ENCODE data around the gene KCNJ10.

The KCNJ10 gene

DNA sequence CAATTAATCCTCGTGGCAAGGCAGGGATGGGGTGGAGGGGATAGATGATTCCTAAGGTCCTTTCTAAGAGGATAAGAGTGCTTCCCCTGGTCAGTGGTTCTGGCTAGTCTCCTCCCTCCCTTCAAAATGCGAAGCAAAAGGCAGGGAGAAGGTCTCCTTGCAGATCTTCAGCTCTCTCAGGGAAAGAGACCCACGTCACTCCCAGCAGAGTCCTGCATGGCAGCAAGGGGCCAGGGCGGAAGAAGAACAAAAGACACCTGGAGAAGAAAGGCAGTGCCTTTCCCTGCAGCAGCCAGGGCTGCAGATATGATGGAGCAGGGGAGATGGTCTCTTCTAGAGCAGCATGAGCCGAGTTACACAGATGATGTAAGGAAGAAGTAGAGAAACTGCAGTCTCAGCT lies 86.3 kb downstream of the KCNJ10 start:
- no peak for DNase-seq (ENCODE audit: low read depth in 1 of 2, low spot score in 1 of 2)

DNA sequence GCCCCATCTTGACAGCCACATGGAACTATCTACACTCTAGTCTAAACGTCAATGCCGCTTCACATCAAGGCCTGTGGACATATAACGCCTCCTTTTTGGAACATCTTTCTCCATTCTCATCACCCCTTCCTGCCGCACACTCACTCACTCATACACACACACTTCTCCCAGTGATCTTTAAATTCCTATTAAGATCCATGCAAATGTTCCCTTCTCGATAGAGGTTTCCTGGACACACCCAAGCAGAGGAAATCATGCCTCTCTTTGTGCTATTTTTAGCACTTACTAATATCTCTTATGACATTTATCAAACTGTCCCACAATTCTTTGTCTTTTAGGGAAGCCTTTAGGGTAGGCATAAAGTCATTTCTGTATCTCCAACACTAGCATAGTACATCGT lies 87.7 kb downstream of the KCNJ10 start:
- no peak overlapping the region for H3K4me3 ChIP-seq (replicated peaks; ENCODE audit: insufficient read depth, low read length)
- no peak for TF ChIP-seq POLR2AphosphoS5 (IDR thresholded peaks at IDR 0.05; ENCODE audit: low read depth)
- no peak for TF ChIP-seq GABPA (IDR thresholded peaks at IDR 0.05; ENCODE audit: low read depth)
- TF ChIP-seq, protein P1, sequence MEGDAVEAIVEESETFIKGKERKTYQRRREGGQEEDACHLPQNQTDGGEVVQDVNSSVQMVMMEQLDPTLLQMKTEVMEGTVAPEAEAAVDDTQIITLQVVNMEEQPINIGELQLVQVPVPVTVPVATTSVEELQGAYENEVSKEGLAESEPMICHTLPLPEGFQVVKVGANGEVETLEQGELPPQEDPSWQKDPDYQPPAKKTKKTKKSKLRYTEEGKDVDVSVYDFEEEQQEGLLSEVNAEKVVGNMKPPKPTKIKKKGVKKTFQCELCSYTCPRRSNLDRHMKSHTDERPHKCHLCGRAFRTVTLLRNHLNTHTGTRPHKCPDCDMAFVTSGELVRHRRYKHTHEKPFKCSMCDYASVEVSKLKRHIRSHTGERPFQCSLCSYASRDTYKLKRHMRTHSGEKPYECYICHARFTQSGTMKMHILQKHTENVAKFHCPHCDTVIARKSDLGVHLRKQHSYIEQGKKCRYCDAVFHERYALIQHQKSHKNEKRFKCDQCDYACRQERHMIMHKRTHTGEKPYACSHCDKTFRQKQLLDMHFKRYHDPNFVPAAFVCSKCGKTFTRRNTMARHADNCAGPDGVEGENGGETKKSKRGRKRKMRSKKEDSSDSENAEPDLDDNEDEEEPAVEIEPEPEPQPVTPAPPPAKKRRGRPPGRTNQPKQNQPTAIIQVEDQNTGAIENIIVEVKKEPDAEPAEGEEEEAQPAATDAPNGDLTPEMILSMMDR (IDR thresholded peaks at IDR 0.05; ENCODE audit: insufficient read depth, low read length), result no peak
- no peak for TF ChIP-seq SPI1 (IDR thresholded peaks at IDR 0.05; ENCODE audit: borderline replicate concordance, low read depth)
- TF ChIP-seq, protein P2, sequence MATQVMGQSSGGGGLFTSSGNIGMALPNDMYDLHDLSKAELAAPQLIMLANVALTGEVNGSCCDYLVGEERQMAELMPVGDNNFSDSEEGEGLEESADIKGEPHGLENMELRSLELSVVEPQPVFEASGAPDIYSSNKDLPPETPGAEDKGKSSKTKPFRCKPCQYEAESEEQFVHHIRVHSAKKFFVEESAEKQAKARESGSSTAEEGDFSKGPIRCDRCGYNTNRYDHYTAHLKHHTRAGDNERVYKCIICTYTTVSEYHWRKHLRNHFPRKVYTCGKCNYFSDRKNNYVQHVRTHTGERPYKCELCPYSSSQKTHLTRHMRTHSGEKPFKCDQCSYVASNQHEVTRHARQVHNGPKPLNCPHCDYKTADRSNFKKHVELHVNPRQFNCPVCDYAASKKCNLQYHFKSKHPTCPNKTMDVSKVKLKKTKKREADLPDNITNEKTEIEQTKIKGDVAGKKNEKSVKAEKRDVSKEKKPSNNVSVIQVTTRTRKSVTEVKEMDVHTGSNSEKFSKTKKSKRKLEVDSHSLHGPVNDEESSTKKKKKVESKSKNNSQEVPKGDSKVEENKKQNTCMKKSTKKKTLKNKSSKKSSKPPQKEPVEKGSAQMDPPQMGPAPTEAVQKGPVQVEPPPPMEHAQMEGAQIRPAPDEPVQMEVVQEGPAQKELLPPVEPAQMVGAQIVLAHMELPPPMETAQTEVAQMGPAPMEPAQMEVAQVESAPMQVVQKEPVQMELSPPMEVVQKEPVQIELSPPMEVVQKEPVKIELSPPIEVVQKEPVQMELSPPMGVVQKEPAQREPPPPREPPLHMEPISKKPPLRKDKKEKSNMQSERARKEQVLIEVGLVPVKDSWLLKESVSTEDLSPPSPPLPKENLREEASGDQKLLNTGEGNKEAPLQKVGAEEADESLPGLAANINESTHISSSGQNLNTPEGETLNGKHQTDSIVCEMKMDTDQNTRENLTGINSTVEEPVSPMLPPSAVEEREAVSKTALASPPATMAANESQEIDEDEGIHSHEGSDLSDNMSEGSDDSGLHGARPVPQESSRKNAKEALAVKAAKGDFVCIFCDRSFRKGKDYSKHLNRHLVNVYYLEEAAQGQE (IDR thresholded peaks at IDR 0.05; ENCODE audit: insufficient replicate concordance, low read depth), result no peak
- no peak overlapping the region for H3K27ac ChIP-seq (replicated peaks)
- DNase-seq (ENCODE audit: low read depth in 1 of 2, low spot score in 1 of 2), result no peak
- H3K27me3 ChIP-seq (ENCODE audit: insufficient read depth, poor library complexity, severe bottlenecking), result peaks cover 11% of the 10 kb centered on the region

More for the DNA sequence above, 86.3 kb downstream of the KCNJ10 start:
- TF ChIP-seq SPI1 (IDR thresholded peaks at IDR 0.05; ENCODE audit: borderline replicate concordance, low read depth) (no peak), POLR2AphosphoS5 (IDR thresholded peaks at IDR 0.05; ENCODE audit: low read depth) (no peak)
- TF ChIP-seq, protein P1 (IDR thresholded peaks at IDR 0.05; ENCODE audit: insufficient read depth, low read length), result no peak
- TF ChIP-seq, protein P2 (IDR thresholded peaks at IDR 0.05; ENCODE audit: insufficient replicate concordance, low read depth), result no peak
- peaks cover 7% of the 10 kb centered on the region for H3K27me3 ChIP-seq (ENCODE audit: insufficient read depth, poor library complexity, severe bottlenecking)
- H3K27ac ChIP-seq (replicated peaks), result no peak overlapping the region
- no peak overlapping the region for H3K4me3 ChIP-seq (replicated peaks; ENCODE audit: insufficient read depth, low read length)

DNA sequence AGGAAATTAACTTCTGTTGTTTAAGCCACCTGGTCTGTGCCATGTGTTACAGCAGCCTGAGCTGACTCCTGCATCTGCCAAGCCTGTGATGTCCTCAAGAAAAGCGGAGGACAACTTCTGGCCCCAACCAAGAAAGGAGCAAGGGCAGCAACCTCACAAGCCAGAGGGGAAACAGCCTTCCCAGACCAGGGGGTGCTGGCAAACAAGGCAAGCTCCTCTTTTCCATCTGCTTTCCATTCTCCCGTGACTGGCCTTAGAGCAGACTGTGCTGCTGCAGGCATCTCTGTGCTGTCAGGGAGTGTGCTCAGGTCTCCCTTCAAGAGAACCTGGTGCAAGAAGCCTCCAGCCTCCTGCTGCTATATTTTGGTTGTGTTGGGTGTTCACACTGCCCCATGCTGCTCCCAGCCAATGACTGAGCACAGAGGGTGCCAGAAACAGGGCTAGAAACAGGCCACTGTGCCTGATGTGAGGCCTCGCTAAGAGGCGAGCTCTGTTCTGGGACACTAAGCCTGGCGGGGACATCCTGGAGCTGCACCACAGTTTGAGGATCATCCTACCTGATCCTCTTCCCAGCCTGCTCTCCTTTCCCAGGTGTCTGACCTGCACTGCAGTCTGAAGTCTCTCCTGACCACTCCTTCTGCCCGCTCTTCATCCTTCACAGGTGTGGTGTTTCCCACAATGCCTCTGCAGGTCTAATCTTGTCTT lies 88.5 kb downstream of the KCNJ10 start:
- DNase-seq (ENCODE audit: low read depth in 1 of 2, low spot score in 1 of 2), result no peak
- TF ChIP-seq, protein P1 (IDR thresholded peaks at IDR 0.05; ENCODE audit: insufficient read depth, low read length), result no peak
- no peak for TF ChIP-seq SPI1 (IDR thresholded peaks at IDR 0.05; ENCODE audit: borderline replicate concordance, low read depth)
- TF ChIP-seq GABPA (IDR thresholded peaks at IDR 0.05; ENCODE audit: low read depth), result no peak
- no peak overlapping the region for H3K27ac ChIP-seq (replicated peaks)
- peaks cover 12% of the 10 kb centered on the region for H3K27me3 ChIP-seq (ENCODE audit: insufficient read depth, poor library complexity, severe bottlenecking)
- H3K4me3 ChIP-seq (replicated peaks; ENCODE audit: insufficient read depth, low read length), result no peak overlapping the region

DNA sequence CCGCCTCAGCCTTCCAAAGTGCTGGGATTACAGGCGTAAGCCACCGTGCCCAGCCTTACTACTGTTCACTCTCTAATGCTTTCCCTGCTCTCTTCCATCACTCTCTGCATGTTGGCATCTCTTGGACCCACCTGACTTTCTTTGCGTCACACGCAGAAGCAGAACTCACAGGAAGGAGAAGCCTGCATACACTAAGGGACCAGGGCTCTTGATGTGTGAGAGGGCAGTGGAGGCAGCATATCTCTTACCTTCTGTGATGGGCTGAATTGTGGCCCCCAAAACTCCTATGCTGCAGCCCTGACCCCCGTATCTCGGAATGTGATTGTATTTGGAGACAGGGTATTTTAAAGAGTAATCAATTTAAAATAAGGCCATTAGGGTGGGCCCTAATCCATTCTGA lies 89.2 kb downstream of the KCNJ10 start:
- no peak for DNase-seq (ENCODE audit: low read depth in 1 of 2, low spot score in 1 of 2)
- Histone ChIP-seq H3K4me3 (replicated peaks; ENCODE audit: insufficient read depth, low read length) (no peak overlapping the region), H3K27ac (replicated peaks) (no peak overlapping the region), H3K27me3 (ENCODE audit: insufficient read depth, poor library complexity, severe bottlenecking) (peaks cover 15% of the 10 kb centered on the region)
- TF ChIP-seq, protein P2 (IDR thresholded peaks at IDR 0.05; ENCODE audit: insufficient replicate concordance, low read depth), result no peak
- TF ChIP-seq GABPA (IDR thresholded peaks at IDR 0.05; ENCODE audit: low read depth), result no peak
- no peak for TF ChIP-seq SPI1 (IDR thresholded peaks at IDR 0.05; ENCODE audit: borderline replicate concordance, low read depth)
- no peak for TF ChIP-seq POLR2AphosphoS5 (IDR thresholded peaks at IDR 0.05; ENCODE audit: low read depth)
- TF ChIP-seq, protein P1 (IDR thresholded peaks at IDR 0.05; ENCODE audit: insufficient read depth, low read length), result no peak
